Ramos (cell line): ENCODE results near the gene GPSM1.

Experiments
- in situ Hi-C: fragments of 300-500 bp; cut with MboI; formaldehyde crosslinking; loops from one replicate; pipeline ENCODE4 v1.14.3; 2022; ENCODE audit warnings: low sequenced_read_pairs; ENCODE audit not compliant: unreplicated experiment

The GPSM1 gene

GRCh38 chr9:136303066-136303824, 24.1 kb upstream of the GPSM1 start:
- in situ Hi-C loops = no loop called here

DNA sequence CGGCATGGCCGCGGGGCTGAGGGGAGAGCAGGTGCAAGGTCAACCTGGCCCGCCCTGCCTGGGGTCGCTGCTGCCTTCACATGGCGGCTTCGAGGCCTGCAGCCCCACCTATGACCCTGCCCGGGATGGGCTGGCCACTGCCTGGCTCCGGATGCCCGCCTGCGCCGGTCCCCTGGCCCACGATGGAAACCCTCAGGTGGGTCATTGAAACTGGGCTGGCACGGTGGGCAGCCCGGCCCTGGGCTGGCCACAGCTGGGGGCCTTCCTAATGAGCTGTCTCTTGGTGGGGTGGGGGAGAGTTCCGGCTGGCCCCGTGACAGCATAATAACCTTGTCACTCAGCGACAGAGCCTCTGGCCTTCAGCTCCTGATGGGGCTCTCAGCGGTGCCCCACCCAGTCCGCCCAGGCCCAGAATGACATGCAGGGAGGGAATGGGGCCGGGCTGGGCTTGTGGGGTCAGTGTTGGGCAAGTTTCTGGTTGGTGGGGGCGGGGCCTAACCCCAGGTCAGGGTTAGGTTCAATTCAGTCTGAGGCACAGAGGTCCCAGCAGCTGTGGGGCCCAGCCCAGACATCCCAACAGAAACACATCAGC, 23.4 kb upstream of the GPSM1 start, which contains the start of gene CCDC187:
CCDC187 (minus strand) TSS at position 270 of the 592 bp plus-strand sequence; CDS start at position 6, 264 bp downstream.
- in situ Hi-C loops = no loop called here

DNA sequence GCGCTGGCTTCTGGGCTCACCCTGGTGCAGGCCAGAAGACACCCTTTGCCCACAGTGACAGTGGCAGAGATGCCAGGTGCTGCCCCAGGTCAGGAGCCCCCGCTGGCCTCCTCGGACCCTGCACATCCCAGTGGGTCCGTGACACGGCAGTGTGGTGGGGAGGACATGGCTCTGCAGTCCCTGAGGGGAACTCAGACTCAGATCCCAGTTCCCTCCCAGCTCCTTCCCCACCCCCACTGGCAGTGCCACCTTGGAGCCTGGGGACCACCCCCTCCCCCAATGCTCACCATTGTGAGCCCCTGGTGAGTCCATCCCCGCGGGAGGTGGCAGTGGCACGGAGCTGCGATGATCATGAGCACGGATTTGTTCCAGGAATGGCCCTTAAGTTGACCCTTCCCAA, 22.9 kb upstream of the GPSM1 start:
- in situ Hi-C loops = no loop called here

- in situ Hi-C loops = no loop called here
These were observed 22.4 kb upstream of the GPSM1 start for GRCh38 chr9:136304981-136305380.

DNA sequence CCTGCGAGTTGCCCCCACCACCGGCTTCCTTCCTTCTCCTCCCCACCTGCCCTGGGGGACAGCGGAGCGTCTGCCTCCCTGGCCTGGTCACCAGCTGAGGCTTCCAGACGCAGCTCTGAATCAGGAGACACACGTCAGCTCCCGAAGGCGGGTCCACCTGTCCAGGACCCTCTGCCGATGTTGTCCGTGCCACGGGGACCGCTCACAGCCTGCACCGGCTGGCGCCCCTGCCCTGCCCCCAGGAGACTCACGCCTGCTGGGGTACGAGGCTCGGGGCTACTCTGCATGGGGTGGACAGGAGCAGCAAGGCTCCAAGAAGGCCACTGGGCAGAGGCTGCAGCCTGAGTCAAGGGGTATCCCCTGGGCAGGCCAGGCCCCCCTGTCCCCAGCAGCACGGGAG, 21.5 kb upstream of the GPSM1 start:
- in situ Hi-C loops = no loop called here

DNA sequence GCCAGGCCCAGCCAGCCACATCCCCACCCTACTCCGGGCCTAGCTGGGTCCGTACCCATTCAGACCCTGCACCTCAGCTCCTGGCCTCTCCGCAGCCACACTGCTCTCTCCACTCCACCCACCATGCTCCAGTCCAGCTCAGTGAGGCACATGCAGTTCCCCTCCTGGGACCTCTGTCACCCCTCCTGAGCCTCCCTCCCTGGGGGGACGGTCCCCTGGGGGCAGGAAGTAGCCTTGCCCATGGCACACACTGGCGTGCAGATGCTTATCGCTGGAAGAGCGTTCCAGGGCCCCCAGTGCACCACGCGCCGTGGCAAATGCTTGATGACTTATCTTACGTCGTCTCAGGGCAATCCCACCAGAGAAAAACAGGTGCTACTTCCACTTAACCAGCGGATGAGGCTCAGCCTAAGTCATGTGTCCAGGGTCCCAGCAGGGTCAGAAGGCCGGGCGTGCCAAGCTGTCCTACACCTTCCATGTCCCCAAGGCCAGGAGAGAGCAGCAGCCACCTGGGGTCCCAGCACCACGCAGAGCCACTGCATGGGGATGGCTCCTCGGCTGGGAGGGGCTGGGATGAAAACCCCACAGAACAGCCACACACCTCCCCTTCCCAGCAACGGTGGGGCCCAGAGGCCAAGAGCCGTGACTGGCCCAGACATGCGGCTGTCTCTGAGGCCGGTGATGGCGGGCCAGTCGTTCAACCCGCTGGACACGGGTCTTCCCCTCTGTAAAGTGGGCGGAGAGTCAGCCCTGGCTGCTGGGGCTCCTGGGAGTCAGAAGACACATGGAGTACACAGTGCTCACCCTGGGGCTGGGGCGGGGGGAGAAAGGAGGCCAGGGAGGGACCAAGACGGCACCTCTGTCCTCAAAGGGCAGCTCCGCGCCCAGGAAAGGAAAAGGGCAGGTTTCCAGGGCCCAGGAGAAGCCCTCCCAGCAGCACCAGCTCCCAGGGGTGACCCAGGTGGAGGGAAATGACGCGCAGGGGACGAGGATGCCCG, 20.8 kb upstream of the GPSM1 start:
- in situ Hi-C loops = no loop called here

DNA sequence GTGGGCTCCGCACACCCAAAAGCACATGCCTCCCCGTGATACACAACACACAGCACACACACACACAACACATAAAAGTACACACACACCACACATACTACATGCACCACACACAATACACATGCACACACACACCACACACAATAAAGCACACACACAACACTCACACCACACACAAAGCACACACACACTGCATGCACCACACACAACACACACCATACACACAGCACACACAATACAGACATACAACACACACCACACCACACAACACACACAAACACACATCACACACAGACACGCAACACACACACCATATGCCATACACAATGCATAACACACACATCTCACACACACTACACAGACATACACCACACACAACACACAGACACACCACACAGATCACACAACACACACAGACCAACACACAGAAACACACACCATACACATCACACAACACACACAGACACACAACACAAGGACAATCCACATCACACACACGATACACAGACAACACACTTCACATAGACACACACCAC, 20.1 kb upstream of the GPSM1 start:
- in situ Hi-C loops = no loop called here

GRCh38 chr9:136308006-136308701, 19.2 kb upstream of the GPSM1 start:
- in situ Hi-C loops = no loop called here

- in situ Hi-C loops = no loop called here
These were observed 18.7 kb upstream of the GPSM1 start for GRCh38 chr9:136308702-136309053.

DNA sequence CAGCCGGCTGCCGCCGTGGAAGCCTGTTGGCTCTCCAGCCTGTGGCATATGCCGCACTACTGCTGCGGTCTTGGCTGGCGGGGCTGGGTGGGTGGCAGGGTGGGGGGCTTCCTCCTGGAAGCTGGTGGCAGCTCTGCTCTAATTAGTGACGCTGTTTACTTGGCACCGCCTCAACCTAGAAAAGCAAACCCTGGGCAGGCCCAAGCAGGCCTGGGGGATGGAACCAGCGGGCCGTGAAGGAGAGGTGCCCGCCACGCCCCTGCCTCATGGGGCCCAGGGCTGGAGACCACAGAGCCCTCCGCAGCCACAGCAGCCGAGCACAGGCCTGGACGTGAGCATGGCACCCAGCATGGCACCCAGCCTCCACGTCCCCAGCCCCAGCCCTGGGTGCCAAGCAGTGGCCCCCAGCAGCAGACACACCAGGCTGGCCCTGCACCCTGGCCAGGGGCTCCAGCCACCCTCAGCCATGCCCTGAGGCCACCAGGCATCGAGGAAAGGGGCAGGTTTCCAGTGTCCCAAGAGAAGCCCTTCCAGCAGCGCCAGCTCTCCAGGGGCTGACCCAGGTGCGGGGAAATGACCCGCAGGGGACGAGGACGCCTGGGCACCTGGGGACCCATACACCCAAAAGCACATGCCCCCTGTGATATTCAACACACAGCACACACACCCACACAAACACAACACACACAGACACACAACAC, 18.1 kb upstream of the GPSM1 start:
- in situ Hi-C loops = no loop called here

GRCh38 chr9:136309806-136310220, 17.5 kb upstream of the GPSM1 start:
- in situ Hi-C loops = no loop called here

GRCh38 chr9:136310273-136311030, 16.9 kb upstream of the GPSM1 start:
- in situ Hi-C loops = no loop called here

- in situ Hi-C loops = no loop called here
These were observed 16.0 kb upstream of the GPSM1 start for GRCh38 chr9:136311051-136312008.

GRCh38 chr9:136312009-136312375, 15.3 kb upstream of the GPSM1 start:
- in situ Hi-C loops = no loop called here

DNA sequence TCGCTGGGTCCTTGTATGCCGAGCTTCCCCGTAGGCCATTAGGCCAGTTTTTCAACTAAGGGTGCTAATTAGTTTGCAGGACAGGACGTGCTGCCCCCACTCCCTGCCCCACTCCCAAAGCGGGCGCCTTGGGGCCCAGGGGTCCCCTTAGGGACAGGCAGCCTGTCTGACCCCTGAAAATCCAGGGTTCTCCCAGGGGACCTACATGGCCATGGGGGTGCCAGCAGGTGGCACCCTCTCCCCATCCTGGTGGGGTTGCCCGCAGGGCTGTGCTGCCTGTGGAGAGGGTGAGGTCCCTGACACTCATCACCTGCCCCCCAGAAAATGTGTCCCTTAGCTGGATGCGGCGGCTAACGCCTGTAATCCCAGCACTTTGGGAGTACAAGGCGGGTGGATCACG, 14.9 kb upstream of the GPSM1 start:
- in situ Hi-C loops = no loop called here

DNA sequence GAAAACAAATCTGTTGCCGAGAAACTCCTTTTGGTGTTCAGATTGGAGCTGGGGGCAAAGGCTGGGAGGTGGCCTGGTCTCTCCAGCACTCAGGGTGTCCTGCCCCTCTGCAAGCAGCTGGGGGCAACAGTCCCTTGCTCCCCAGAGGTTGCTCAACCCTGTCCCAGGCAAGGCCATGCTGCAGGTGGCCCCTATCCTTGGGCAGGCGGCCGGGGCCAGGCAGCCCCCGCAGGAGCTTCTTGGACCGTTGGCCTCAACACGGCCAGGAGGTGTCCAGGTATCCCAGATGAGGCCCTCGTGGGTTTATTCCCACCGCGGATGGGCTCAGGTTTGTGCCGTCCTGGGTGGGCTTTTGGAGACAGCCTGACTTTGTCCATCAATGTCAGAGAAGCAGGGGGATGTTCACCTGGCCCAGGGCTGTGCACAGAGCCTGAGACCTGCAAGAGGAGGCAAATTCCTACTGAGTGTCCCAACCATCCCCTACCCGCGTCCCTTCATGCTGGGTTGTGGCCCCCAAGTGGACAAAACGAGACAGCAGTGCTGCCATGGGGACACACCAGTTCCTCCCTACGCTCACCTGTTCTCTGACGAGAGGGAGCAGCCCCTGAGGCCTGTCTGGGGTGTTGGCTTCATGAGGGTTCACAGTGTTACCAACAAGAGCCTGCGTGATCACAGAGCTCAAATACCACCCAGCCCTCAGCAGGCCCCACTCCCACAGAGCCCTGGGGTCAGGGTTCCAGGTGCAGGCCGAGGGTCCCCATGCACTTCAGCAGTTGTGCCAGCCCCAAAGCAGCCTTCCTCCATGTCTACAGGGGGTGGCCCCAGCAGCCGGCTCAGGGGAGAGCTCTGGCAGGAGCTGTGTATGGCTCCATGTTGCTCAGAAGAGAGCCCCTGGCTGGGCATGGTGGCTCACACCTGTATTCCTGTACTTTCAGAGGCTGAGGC, 14.0 kb upstream of the GPSM1 start:
- in situ Hi-C loops = no loop called here

- in situ Hi-C loops = no loop called here
These were observed 13.3 kb upstream of the GPSM1 start for GRCh38 chr9:136314056-136314416.
